Stimulated activated CD4-positive, alpha-beta T cell treated with anti-CD3 and anti-CD28 coated beads, Interleukin-15, amount 100 ng/mL, for 48 hours (primary cell): ENCODE measurements around the gene RBMS2.
"Not testable (repeated sequence)": the region's sequence is repeated elsewhere in the genome, so short reads cannot be mapped to it uniquely, and the experiment has no call there.

Experiments used
- DNase-seq, 2 donors: peaks; one replicate each; pipeline ENCODE4 v3.0.0-alpha.2; 2020; ENCODE audit warnings: low read depth in 2 of 2

RBMS2 gene

GRCh38 chr12:56517854-56518253 lies 3.8 kb upstream of the RBMS2 start:
- DNase-seq, result no peak

DNA sequence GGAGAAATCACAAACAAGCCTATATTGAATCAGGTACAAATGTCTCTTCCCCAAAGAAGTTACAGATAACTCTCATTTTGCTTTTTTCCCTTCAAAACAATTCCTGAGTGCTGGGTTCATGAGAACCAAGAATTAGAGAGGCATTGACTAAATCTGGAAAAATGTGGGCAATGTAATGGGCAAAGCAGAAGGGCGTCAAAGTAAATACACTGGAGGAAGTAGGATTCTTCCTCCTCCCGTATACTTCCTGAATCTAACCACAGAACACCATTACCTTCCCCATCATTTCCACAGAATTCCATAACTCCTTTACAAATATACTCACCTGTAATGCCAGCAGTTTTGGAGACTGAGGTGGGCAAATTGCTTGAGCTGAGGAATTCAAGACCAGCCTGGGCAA lies 3.0 kb upstream of the RBMS2 start:
- no peak for DNase-seq

DNA sequence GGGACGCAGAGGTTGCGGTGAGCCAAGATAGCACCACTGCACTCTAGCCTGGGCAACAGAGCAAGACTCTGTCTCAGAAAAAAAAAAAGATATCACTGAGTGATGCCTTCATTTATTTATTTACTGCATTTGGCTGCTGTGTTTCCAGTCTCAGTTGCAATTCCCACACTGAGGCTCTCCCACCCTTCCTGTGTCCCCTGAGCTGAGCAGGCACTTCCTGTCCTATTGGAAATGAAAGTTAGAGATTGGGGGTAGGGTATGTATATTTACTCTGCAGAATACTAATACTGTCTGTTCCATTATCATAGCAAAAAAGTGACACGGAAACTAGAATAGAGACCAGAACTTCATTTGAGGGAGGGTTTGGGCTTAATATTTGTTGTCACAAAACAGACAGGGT lies 1.6 kb upstream of the RBMS2 start:
- no peak for DNase-seq

DNA sequence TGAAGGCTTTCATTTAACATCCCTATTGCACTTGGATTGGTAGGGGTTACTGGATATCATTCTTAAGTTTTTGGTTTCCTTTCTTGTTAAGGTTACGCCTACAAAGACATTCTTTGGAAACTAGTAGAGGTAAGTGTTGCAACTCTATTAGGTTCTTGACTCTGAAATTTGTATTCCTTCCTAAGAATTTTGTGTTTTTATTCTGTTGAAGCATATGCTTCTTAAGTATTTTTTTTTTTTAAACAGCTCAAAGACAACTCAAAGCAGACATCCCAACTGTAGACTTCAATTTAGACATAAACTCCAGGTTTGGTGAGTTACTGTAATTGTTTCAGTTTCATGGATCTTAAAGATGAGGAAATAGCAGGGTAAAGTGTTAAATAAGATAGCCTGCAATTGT lies 1.1 kb upstream of the RBMS2 start:
- DNase-seq, result no peak

GRCh38 chr12:56521209-56521589 lies 421 bp upstream of the RBMS2 start:
- DNase-seq, result no peak

DNA sequence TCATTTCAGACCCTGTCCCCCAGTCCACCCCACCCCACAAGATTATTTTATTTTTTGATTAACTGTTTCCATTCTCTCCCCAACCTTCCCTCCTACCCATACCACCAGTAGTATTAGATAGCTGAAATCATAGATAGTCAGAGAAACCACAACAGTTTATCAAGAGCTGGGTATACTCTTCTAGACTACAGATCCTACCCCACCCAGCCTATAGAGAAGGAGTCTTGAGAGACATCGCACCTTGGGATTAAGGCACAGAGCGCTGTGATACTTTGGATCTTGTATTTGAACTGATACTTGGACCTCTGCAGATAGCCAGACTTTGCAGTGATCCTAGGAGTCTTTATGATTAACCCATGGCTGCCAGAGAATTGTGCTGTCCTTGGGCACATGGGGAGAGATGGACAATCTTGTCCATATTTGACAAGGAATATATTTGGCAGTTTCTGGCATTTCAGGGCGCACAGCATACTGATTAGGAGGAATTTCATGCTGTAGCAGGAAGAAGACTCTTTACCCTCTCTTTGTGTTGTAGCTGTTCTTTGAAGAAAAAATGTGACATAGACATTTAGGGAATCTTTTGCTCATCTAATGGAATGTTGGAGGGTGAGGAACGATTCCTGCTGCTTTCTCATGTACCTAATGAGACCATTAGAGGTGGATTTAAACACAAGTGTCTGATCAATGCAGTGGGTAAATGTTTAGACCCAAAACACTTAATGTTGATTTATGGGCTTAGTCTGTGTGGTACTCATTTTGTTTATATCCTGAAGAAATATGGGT lies 982 bp downstream of the RBMS2 start:
- DNase-seq, result no peak

GRCh38 chr12:56528846-56529245 lies 7.2 kb downstream of the RBMS2 start:
- no peak for DNase-seq

DNA sequence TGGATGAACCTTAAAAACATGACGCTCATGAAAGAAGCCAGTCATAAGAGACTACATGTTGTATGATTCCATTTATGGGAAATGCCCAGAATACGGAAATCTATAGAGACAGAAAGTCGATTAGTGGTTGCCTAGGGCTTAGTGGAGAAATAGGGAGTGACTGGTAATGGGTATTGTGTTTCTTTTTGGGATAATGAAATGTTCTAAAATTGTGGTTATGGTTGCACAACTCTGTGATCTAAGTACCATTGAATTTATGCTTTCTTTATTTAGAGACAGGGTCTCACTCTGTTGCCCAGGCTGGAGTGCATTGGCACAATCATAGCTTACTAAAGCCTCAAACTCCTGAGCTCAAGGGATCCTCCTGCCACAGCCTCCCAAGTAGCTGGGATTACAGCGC lies 8.0 kb downstream of the RBMS2 start:
- DNase-seq, result no peak

DNA sequence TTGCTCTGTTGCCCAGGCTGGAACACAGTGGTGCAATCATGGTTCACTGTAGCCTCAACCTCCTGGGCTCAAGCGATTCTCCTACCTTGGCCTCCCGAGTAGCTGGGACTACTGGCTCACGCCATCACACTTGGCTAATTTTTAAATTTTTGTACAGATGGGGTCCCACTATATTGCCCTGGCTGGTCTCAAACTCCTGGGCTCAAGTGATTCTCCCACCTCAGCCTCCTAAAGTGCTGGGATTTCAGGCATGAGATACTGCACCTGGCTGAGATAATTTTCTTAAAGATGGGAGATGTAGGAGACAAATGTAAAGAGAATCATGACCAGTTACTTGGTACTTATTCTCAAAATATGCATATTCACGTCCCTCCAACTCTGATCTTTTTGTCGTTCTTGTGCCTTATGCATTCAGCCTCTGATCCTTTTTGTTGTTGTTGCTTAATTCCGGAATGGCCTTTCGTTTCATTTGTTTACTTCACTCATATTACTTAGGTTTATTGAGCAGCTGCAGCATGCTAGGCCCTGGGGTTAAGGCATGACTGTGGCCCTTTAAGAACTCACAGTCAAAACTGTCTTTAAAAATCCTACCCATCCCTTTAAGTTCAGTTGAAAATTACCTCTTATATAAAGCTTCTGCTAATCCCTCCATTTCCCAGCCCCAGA lies 8.9 kb downstream of the RBMS2 start:
- DNase-seq, result no peak

- DNase-seq, result no peak
Observed at GRCh38 chr12:56537546-56537945, 15.9 kb downstream of the RBMS2 start.

DNA sequence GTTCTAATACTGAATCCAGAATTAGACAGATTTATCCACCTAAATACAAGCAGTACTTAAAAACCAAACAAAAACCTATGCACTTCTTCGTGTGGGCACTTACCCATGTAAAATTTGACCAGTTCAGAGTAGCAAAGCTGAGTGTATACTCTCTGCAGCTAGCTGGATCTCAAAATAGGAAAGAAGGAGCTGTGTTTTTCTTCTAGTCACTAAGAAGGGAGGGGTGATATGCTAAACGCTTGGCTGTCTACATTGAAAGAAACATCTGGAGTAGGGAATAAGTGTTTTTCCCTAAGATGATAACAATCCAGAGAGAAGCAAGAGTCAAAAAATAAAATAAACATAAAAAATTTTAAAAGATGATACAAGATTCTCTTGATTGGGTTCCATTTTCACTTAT lies 20.0 kb downstream of the RBMS2 start:
- no peak for DNase-seq

DNA sequence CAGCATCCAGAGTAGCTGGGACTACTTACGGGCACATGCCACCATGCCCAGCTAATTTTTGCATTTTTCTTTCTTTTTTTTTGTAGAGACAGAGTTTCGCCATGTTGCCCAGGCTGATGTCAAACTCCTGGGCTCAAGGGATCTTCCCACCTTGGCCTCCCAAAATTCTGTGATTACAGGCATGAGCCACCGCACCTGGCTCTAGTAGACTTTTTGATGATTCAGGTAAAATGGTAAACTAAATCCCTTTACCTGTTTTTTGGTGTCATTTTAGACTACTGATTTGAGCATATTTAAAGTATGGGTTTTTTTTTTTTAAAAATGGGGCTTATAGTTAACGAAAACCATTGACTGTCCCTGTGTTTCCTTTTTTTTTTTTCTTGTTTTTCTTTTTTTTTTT lies 20.5 kb downstream of the RBMS2 start:
- no peak for DNase-seq

GRCh38 chr12:56545023-56545604 lies 23.5 kb downstream of the RBMS2 start:
- no peak for DNase-seq

DNA sequence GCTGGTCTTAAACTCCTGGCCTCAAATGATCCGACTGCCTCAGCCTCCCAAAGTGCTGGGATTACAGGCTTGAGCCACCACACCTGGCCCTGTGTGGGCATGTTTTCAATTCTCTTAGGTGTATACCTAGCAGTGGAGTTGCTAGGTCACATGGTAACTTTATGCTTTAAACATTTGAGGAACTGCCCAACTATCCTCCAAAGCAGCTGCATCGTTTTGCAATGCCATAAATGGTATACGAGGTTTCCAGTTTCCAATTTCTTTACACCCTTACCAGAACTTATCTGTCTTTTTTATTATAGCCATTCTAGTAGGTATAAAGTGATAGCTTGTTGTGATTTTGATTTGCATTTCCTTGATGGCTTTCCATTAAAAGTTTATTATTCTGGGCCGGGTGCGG lies 25.1 kb downstream of the RBMS2 start:
- DNase-seq, result no peak

DNA sequence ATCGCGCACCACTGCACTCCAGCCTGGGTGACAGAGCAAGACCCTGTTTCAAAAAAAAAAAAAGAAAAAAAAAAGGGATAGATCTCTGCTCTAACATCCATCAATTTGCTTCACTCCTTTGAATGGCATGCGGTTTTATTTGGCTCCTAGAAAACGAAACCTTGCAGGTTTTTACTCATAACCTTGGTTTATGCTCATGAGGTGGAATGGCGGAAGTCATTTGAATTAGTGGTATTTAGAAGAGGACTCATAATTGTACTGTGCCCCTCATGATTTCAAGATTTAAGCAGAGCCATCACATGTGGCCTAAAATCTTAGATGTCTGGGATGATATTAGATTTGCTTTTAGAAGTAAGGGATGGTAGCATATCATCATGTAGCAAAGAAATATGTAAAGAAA lies 29.4 kb downstream of the RBMS2 start:
- no peak for DNase-seq

GRCh38 chr12:56565510-56566101 lies 44.0 kb downstream of the RBMS2 start:
- peak in 1 of 2 donors; percentile 22 for DNase-seq

- no peak for DNase-seq
Observed at GRCh38 chr12:56568146-56568545, 46.5 kb downstream of the RBMS2 start.

GRCh38 chr12:56571121-56571520 lies 49.5 kb downstream of the RBMS2 start:
- DNase-seq, result no peak

DNA sequence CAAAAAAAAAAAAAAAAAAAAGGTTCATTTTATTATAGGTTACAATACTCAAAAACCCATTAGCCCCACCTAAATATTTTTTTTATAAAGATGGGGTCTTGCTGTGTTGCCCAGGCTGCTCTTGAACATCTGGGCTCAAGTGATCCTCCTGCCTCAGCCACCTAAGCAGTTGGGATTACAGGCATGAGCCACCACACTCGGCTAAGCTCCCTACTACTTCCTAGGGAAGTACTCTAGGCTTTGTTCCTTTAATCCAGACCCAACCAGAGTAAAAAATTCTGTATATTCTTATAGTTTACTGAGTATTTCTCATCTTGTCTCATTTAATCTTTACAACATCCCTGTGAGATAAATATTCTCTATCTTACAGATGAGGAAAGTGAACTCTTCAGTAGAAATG lies 50.7 kb downstream of the RBMS2 start:
- DNase-seq, result no peak

GRCh38 chr12:56574210-56574609 lies 52.6 kb downstream of the RBMS2 start:
- no peak for DNase-seq

DNA sequence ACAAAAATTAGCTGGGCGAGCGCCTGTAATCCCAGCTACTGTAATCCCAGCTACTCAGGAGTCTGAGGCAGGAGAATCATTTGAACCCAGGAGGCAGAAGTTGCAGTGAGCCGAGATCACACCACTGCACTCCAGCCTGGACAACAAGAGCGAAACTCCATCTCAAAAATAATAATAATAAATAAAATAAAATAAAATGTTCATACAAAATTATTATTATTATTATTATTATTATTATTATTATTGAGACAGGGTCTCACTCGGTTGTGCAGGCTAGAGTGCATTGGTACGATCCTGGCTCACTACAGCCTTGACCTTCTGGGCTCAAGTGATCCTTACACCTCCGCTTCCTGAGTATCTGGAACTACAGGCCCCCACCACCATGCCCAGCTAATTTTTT lies 55.6 kb downstream of the RBMS2 start:
- not testable (repeated sequence) for DNase-seq

- no peak for DNase-seq
Observed at GRCh38 chr12:56578983-56579546, 57.4 kb downstream of the RBMS2 start.
